ENCODE measurements around the gene MYH15.

GRCh38 chr3:108494906-108495531 is 15.4 kb downstream of the MYH15 start:
- TF ChIP-seq CTCF (IDR thresholded peaks at IDR 0.05) (no peak), POLR2A (IDR thresholded peaks at IDR 0.05) (no peak)

Data from adrenal gland (tissue), 5 donors.